Stimulated activated CD4-positive, alpha-beta T cell treated with anti-CD3 and anti-CD28 coated beads, TNF-alpha, amount 100 ng/mL, for 48 hours (primary cell): Measurements from ENCODE around the gene SAA1.

ENCODE experiments used
- DNase-seq, 3 donors: peaks; one replicate each; pipeline ENCODE4 v3.0.0-alpha.2; 2020; ENCODE audit warnings: low read depth in 3 of 3

SAA1 gene

DNA sequence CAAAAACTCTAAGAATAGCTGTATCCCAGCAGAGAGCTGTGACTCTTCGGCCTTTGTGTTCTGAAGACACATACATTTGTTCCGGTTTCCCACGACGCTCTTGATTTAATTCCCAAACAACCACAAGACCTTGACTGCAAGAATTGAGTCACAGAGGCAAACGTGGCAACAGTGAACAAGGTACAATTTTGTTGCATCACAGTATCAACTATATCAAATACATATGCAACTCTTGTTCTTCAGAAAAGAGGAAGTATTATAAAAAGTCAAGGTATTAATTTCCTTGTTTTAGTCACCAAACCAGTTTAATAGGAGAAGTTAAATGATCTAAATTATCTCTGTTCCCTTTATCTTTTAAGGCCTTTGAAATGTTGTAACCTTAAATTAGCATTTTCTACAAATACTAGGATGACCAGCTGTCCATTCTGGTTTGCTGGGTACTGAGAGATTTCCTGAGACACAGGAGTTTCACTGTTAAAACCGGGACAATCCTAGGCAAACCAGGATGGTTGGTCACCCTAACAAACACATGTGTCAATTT is 44.8 kb downstream of the SAA1 start:
- DNase-seq, result no peak

DNA sequence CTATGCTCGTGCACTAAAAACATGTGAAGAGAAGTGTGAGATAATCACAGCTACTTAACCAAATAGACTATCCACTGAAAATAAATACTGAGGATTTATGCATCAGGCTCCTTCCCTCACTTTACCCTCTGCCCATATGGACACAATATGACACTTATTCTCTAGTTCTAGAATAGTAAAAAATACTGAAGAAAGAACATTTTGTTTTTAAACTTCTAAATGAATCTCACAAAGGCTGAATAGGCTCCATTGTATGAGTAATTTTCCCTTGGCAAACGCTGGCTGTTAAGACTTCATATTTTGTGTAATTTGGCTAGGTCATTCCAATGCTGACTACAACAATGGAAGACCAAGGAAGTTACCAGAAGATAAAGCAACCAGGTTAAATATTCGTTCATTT is 45.9 kb downstream of the SAA1 start:
- DNase-seq, result no peak

DNA sequence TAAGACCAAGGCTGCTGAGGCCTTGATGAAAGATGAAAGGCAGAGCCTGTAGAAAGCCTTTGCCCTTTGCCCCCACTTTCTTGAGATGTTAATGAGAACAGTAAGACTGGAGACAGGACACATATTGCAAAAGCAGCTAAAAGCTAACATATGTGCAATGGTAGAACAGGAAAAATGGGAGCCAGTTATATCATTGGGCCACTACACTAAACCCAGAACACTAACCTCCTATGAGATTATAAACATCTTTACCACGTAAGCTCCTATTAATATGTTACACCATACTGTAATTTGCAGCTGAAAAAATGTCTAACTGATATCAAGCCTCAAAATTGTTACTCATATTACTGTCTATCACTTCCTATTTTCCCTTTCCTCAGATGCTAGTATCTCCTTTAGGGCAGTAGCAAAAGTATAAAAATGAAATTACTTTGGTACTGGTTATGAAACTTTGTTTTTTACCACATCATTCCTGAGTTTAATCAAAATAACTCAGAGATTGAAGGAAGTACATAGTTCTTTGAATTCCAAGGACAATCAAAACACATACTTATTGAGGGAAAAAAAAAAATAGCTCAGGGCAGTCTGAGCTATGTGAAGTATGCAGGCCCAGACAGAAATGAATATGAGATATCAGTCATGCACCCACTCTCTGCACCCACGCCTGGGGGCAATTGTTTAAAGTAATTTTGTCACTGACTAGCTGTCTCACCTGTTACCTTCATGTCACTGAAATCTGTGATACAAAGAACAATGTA is 46.8 kb downstream of the SAA1 start:
- no peak for DNase-seq

GRCh38 chr11:18313965-18314763 is 48.1 kb downstream of the SAA1 start:
- no peak for DNase-seq

- no peak for DNase-seq
Observed at GRCh38 chr11:18314784-18315523, 48.9 kb downstream of the SAA1 start.

DNA sequence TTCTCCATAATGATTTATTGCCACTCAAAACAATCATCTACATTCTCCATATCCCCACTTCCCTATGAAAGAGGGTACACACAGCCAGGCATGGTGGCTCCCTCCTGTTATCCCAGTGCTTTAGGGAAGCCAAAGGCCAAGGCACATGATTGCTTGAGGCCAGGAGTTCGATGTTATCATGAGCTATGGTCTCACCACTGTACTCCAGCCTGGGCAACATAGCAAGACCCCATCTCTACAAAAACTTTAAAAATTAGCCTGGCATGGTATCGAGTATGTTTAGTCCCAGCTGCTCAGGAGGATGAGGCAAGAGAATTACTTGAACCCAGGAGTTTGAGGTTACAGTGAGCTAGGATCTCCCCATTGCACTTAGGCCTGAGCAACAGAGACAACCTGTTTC is 49.8 kb downstream of the SAA1 start:
- DNase-seq, result no peak

- no peak for DNase-seq
Observed at GRCh38 chr11:18317551-18317950, 51.5 kb downstream of the SAA1 start.
